DMS 273 (cell line): ENCODE data around the gene LRMDA.
A peak's percentile ranks its signal among the peaks of the same experiment; 100 is the strongest.

Experiments used
- DNase-seq: peaks from one replicate; lab custom pipeline; 2025; ENCODE audit not compliant: unreplicated experiment; lab: John Stamatoyannopoulos, UW

LRMDA gene

GRCh38 chr10:75803121-75803520, 371.7 kb downstream of the LRMDA start:
- no peak for DNase-seq

- DNase-seq, result no peak
These were observed 372.6 kb downstream of the LRMDA start for GRCh38 chr10:75803816-75804552.

GRCh38 chr10:75806186-75806585, 374.8 kb downstream of the LRMDA start:
- no peak for DNase-seq

- no peak for DNase-seq
These were observed 376.0 kb downstream of the LRMDA start for GRCh38 chr10:75807456-75807855.

GRCh38 chr10:75809003-75809402, 377.6 kb downstream of the LRMDA start:
- no peak for DNase-seq

- DNase-seq, result no peak
These were observed 382.6 kb downstream of the LRMDA start for GRCh38 chr10:75814014-75814413.

GRCh38 chr10:75815066-75815465, 383.6 kb downstream of the LRMDA start:
- no peak for DNase-seq

GRCh38 chr10:75817198-75817597, 385.8 kb downstream of the LRMDA start:
- DNase-seq, result no peak

- DNase-seq, result no peak
These were observed 387.1 kb downstream of the LRMDA start for GRCh38 chr10:75818552-75818951.

- no peak for DNase-seq
These were observed 393.8 kb downstream of the LRMDA start for GRCh38 chr10:75825235-75825634.

GRCh38 chr10:75825661-75826060, 394.2 kb downstream of the LRMDA start:
- DNase-seq, result no peak

- DNase-seq, result no peak
These were observed 395.4 kb downstream of the LRMDA start for GRCh38 chr10:75826846-75827245.

GRCh38 chr10:75827587-75828021, 396.2 kb downstream of the LRMDA start:
- DNase-seq, result no peak

GRCh38 chr10:75828413-75828812, 397.0 kb downstream of the LRMDA start:
- no peak for DNase-seq

GRCh38 chr10:75836064-75836463, 404.6 kb downstream of the LRMDA start:
- no peak for DNase-seq

GRCh38 chr10:75838486-75838885, 407.1 kb downstream of the LRMDA start:
- DNase-seq, result no peak

- DNase-seq, result no peak
These were observed 407.6 kb downstream of the LRMDA start for GRCh38 chr10:75839020-75839419.

- peak; percentile 18 for DNase-seq
These were observed 409.8 kb downstream of the LRMDA start for GRCh38 chr10:75841266-75841665.

- no peak for DNase-seq
These were observed 413.9 kb downstream of the LRMDA start for GRCh38 chr10:75845176-75845947.

- no peak for DNase-seq
These were observed 416.1 kb downstream of the LRMDA start for GRCh38 chr10:75847477-75847876.

- DNase-seq, result no peak
These were observed 420.3 kb downstream of the LRMDA start for GRCh38 chr10:75851580-75852345.
